Measurements from ENCODE around the gene WDR27.
"Not testable (repeated sequence)": the region's sequence is repeated elsewhere in the genome, so short reads cannot be mapped to it uniquely, and the experiment has no call there.

WDR27 gene

DNA sequence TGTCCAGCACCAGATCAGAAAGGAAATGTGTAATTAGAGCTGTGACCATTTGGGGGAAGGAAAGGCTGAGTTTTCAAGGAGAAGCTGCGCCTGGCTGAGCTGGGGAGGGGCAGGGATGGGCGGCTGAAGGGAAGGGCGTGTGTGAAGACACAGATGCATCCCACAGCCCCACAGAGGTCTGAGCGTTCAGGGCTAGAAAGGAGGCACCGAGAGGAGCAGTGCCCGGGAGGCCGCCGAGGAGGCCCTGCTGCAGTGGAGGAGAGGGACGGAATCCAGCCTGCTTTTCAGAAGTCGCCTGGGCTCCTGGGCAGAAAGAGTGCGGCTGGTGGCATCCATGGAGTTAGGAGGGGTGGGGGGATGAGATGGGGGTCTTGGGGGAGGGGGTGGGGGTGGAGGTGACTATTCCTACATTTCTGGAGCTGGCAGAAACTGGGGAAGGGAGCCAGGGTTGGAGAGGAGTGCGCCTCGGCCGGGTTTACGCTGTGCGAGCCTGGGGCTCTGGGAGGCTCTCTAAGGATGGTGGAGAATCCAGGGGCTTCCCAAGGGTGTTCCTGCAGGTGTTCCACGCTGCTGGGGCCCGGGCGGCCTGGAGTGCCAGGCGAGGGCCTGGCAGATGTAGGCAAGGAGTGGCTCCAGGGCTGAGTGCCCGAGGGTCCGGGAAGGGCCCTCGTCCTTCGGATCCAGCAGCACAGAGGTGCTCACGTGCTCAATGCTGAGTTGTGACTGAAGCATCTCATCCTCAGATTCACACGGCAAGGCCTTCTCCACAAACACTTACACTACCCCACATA lies 41.8 kb downstream of the WDR27 start:
- FAIRE-seq, result no peak

DNA sequence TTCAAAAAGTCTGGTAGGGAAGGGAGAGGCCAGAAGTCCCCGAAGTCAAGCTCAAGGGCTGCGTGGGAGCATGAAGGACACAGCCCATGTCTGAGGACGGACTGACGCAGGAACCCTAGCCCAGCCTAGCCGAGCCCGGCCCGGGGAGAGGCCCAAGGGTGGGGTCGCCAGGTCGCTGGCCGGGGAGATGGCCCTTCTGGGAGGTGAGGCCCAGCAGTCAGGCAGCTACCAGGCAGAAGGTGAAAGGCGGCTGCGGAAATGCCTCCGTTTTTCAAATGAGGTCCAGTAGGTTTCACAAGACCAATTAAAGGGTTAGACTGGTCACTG lies 44.6 kb downstream of the WDR27 start:
- no peak for FAIRE-seq

DNA sequence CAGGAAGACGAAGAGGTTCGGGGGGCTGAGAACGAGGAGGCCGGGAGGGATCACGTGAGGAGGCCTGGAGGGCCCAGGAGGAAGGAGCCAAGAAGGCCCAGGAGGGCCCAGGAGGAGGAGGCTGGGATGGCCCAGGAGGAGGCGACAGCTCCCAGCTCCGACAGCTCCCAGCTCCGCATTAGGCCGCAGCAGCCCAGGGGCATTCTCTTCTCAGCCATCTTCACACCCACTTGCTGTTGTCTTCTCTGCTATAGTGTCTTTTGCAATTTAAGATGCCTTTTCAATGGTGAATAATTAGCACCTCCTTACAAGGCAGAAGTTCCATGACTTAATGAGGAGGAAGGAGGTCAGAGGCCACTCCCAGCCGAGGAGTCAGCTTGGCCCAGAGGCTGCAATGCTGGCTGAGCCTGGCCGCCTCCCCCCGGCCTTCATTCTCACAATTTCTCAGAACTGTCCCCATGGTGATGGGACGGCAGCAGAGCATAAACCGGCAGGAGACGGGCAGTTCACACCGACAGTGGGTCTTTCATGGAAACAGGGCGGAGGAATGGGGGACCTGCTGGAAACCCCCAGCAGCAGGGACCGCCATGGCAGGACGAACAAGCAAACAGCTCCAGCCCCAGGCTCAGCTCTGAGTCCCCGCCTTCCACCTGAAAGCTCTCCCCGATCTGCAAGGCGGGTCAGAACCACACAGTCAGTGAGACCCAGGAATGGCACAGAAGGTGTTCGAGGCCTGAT lies 45.1 kb downstream of the WDR27 start:
- no peak for FAIRE-seq

DNA sequence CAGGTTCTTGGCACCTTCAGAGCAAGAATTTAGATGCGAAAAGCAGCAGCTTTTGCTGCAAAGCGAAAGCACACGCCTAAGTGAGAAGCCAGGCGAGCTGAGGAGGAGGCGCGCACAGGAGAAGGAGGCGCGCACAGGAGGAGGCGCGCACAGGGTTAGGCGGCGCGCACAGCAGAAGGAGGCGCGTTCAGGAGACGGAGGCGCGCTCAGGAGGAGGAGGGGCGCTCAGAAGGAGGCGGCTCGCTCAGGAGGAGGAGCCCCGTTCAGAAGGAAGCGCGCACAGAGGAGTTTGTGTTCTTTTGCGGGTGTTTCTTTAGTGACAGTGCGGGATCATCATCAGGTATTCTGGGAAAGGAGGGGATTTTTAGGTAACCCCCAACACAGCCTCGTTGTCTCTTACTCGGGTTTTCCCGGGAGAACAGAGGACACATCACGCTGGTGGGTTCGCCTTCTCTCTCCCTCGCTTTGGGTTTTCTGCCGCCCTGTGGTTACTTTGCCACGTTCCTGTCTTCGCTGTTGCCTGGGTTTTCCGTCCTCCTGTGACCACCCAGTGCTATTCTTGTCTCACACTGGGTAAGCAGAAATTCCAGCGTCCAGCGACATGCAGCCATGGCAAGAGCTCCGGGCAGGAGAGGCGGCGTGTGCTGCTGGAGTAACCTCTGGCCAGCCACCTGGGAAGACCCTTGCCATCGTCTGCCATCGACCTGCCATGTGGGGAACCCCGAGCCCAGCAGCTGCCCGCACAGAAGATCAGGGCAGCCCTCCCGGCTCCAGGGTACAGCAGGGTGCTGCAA lies 47.0 kb downstream of the WDR27 start:
- FAIRE-seq, result no peak

DNA sequence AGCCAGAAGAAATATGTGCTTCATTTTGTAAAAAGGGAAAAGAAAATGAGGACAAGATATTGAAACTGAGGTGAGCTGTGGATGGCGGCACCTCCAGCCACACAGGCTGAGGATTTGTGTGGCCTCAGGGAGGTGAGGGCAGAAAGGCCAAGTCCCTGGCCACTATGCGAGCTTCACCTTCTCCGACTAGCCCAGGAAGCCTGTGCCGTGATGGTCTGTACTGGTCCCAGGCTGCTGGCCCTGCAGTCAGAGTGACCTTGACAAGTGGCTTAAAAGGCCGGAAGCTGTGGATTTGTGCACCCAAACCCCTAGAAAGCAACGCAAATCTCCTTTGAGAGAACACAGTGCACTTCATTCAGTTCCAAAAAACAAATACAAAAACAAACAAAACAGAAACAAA lies 48.1 kb downstream of the WDR27 start:
- FAIRE-seq, result no peak

DNA sequence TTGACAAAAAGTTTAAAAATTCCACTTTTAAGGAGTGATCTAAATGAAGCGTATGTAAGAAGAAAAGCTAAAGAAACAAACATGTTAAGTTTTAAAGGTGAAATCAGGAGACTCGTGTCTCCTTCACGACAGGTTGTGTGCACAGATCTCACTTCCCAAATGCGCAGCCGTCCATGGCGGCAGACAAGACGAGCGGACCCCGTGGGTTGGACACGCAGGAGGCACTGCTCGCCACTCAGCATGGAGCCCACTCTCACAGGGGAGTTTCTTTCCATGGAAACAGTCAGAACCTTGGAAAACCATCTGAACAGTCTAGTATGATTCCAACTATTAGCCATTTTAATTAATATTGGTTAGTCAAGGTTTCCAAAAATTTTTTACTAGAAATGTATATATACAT lies 48.9 kb downstream of the WDR27 start:
- no peak for FAIRE-seq

DNA sequence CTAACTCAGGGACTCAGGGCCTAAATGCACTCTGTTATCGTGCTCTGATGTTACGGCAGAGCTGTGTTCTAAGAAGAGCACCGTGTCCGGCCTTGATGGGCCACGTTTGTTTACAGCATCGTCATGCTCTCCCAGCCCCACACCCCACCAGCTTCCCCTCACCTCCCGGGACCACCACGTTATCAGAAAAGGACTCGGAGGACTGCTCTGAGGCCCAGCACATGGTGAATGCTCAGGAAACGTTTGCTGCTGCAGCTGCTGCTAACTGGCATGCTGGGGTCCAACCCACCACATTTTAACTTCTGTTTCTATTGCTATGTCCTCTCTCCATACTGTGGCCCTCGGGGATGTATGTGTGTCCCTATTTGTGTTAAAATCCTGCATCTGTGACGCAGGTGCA lies 50.3 kb downstream of the WDR27 start:
- FAIRE-seq, result no peak

DNA sequence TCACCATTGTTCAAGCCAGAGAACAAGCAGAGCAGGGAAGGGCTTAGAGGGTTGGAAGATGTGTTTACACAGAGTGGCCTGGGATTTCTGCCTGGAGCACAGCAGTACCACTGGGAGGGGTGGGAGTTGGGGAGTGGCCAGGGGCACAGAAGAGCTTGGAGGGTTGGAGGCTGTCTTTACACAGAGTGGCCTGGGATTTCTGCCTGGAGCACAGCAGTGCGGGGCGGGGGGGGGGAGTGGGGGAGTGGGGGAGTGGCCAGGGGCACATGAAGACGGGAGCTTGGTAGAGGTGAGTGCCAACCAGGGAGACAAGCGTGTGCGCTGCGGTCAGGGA lies 50.9 kb downstream of the WDR27 start:
- no peak for FAIRE-seq

DNA sequence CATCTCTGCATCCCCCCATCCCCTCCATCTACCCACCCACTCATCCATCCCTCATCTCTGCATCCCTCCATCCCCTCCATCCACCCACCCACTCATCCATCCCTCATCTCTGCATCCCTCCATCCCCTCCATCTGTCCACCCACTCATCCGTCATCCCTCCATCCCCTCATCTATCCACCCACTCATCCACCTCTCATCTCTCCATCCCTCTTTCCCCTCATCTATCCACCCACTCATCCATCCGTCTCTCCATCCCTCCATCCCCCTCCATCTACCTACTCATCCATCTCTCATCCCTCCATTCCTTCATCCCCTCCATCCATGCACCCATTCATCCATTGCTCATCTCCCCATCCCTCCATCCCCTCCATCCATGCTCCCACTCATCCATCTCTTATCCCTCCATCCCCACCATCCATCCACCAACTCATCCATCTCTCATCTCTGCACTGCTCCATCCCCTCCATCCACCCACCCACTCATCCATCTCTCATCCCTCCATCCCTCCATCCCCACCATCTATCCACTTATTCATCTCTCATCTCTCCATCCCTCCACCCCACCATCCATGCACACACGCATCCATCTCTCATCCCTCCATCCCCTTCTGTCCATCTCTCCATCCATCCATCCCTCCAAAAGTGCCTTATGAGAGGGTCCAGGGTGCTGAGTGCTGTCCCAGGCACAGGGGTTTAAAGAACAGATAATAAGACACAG lies 51.4 kb downstream of the WDR27 start:
- no peak for FAIRE-seq

DNA sequence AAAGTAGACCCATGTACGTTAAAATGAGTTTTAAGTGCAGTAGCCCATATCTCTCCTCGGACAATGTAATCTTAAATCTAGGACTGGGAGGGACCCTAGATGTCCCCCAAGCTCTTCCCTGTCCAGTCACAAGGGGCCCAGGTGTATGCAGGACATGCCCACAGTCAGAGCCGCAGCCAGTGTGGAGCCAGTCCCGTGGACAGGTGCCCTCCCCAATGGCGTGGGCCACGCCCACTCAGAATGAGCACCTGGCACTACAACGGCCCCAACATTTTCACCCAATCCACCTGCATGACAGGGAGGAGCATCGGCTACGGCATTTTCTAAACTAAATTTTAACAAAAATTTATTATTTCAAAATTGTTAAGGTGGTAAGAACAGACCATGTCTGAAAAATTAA lies 53.2 kb downstream of the WDR27 start:
- no peak for FAIRE-seq

DNA sequence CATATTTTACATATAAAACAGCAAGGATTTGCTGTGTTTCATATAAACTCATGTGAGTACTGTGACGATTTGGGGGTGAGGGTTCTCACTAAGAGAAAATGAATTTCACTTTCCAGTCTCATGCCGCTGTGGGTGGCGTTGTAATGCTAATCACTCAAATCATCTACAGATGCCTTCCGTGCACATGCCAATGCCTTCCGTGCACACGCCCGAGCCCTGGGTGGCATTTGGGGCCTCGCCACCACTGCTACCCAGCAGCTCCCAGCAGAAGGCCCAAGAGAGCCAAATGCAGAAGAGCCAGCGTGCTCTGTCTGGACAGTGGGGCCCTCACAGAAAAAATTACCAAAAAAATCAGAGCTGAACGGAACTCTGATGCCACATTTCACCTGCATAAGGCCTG lies 53.7 kb downstream of the WDR27 start:
- FAIRE-seq, result no peak

DNA sequence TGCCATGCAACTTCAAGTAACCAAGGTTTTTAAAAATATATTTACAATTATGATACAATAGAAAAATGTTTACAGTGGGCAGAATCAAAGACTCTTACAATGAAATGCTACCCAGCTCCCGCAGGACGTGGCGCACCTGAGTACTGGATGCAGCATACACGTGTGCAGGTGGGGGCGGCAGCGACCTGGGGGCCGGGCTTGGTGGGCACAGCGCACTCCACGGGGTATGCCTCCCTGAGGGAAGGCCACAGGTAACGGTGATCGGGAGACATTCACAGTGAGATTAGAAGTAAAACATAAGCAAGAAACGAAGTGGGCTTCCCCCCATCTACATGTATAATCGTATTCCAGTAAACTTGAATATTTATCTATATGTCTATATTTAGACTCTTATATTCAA lies 54.2 kb downstream of the WDR27 start:
- no peak for FAIRE-seq

DNA sequence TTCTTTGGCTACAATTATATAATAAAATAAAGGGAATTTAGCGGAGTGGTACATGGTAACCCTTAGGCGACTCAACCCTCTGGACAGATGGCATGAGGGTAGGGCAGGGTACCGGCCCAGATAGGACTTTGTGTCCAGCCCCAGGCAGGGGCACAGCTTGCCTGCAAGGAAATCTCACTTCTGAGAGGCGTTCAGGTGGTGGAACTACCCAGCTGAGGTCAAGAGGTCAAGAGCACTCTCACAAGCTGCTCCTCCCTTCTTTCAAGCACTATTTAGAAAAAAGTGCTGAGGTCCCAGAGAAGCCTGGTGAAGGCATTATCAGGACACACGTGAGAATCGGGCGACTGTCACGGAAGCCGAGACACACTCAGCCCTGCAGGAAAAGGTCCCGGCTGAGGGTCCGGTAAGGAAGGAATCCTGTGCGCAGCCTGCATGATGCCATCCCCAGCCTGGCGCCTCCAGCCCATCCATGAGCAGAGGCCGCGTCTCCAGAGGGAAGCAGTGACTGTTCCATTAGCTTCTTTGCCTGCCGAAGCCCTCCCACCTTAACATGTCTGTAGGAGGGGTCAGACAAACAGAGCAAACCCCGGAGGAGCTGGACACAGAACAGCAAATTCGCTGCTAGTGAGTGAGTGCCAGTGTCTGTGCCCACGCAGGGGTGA lies 54.8 kb downstream of the WDR27 start:
- no peak for FAIRE-seq

DNA sequence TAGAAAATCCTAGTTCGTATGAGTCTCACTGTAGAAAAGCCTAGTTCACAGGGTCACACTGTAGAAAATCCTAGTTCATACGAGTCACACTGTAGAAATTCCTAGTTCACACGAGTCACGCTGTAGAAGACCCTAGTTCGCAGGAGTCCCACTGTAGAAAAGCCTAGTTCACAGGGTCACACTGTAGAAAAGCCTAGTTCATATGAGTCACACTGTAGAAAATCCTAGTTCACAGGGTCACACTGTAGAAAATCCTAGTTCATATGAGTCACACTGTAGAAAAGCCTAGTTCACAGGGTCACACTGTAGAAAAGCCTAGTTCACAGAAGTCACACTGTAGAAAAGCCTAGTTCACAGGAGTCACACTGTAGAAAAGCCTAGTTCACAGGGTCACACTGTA lies 56.4 kb downstream of the WDR27 start:
- not testable (repeated sequence) for FAIRE-seq

DNA sequence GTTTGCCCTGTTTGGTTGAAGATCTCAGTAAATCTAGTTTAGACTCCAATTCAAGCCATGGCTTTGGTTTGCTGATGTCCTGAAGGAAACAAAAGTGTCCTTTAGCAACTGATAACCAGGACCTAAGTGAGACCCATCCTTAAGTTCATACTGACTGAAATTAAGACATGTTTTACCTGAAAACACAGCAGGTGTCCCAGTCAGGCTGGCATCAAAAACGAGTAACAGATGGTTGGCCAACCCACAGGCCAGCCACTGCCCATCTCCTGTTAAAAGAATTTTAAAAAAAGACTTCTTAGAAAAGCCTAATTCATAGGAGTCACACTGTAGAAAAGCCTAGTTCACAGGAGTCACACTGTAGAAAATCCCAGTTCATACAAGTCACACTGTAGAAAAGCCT lies 58.3 kb downstream of the WDR27 start:
- no peak for FAIRE-seq

DNA sequence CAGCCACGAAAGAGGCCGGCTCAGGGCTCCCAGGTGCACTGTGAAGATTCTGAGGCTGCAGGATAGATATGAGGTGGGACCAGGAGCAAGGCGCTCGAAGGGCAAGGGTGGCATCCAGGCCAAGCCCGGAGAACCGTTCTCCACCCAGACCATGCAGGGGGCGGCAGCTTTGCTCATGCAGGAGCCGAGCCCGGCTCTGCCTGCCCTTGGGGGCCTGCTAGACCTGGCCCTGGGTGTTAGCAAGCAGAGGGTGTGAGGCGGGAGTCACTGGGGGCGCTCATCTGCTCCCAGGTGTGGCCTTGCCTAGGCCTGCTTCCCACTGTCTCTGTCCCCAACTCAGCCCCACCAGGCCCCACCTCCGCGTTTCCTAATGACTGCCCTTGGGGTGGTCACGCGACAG lies 59.4 kb downstream of the WDR27 start:
- FAIRE-seq, result no peak

DNA sequence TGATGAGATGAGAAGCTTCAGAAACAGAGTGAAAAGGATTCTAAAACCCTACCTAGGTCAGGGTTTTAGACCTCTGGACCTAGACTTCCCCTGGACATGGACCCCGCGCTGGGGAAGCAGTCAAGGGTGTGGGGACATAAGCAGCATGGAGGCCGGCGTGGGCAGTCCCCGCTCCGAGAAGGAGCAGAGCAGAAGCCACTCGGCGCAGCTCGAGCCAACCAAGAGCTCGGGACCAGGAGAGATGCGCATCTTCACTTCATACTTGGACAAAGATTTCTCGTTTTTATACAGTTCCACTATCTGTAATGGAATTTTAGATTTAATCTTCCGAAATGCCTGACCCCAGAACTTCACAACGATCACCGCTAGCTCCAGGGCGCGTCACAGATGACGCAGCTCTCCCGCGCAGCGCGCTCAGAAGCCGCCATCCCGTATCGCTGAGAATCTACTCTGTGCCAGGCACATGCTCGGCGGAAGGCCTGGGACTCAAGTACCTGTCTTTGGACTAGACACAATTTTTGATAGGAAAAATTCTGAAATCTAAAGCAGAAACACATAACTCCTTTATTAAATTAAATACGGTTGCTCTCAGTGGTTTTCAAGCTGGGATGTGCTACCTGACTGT lies 60.3 kb downstream of the WDR27 start:
- FAIRE-seq, result no peak

DNA sequence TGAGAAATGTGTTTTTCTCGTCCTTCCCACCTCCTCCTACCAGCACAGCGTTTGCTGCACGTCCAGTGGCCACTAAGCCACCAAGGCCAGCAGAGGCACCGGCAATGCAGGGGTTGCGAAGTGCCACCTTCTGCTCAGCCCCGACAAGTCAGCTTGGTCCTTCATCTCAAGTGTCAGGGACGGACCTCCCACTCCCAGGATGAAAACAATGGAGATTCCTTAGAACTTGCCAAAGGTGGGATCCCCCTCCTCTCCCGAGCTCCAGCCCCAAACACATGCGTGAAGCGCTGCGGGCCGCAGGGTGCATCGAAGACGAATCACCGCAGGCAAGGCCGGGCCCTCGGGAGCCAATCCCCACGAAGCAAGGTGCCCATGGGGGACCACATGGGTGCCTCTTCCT lies 60.8 kb downstream of the WDR27 start:
- FAIRE-seq, result no peak

DNA sequence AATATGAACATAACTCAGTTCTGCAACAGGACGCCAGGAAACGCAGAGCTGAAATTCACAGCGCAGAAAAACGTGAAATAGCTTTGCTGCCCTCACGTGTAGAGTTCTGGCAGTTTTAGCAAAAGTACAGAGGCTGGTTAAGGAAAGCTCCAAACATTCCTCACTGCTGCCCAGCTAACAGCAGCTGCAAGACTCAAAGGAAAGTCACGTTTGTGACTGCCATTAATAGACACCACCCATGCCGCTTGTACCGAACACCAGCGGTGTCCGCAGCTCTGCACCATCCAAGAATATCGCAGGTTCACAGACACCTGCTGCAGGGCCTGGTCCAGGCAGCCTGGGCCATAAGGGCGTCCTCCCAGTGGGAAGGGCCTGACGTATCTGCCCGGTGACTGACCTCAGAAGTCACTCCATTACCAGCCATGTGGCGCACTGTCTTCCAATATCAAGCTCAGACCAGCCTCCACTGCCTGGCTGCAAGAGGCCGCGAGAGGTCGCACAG lies 61.4 kb downstream of the WDR27 start:
- no peak for FAIRE-seq

DNA sequence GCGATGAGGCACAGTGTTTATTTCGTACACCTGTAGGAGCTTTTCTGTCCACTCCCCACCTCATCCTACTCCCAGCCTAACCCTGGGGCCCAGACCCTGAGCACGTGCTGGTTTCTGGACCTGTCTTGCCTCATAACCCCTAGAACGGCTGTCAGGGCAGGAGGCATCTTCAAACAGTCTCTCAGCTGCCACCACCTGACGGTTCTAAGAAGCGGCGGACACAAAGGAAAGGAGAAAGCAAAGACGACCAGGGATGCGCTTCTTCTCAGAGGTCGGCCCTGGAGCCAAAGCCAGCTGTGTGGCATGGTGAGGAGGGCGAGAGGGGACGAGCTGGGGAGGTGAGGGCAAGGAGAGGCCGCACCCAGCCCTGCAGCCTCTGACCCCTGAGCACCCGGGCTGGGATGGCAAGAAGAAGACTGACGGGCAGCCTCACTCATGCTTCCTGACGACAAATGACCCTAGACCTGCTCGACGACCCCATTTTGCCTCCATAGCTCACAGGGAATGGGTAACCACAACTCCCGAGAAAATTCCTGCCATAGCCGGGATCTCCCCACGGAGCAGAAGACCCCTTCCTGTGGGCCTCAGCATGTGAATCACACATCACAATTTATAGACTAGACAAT lies 62.1 kb downstream of the WDR27 start:
- FAIRE-seq, result no peak

DNA sequence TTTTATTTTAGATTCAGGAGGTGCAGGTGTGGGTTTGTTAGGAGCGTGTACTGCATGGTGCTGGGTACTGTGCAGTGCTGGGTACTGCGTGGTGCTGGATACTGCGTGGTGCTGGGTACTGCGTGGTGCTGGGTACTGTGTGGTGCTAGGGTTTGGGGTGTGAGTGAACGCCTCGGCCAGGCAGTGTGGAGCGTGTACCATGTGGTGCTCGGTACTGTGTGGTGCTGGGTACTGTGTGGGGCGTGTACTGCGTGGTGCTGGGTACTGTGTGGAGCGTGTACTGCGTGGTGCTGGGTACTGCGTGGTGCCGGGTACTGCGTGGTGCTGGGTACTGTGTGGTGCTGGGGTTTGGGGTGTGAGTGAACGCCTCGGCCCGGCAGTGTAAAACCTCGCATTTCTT lies 62.9 kb downstream of the WDR27 start:
- FAIRE-seq, result no peak

DNA sequence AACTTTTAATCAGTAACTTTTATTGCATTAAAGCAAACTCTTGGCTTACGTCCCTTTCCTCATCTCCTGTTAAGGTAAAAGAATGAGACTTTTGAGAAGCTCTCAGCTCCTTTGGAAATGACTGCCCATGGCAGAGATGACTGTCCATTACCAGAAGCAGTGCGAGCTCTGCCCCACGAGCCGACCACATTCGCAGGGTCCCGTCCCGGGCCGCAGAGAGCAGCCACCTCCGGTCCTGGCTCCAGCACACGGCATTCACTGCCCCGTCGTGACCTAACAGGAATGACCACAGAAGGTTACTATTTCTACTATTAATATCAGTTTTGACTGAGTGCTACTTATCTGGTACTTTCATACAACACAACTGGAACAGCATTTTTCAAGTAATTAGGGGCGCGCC lies 63.4 kb downstream of the WDR27 start:
- no peak for FAIRE-seq
